Measurements from ENCODE around the gene ABHD2.

ABHD2 gene

DNA sequence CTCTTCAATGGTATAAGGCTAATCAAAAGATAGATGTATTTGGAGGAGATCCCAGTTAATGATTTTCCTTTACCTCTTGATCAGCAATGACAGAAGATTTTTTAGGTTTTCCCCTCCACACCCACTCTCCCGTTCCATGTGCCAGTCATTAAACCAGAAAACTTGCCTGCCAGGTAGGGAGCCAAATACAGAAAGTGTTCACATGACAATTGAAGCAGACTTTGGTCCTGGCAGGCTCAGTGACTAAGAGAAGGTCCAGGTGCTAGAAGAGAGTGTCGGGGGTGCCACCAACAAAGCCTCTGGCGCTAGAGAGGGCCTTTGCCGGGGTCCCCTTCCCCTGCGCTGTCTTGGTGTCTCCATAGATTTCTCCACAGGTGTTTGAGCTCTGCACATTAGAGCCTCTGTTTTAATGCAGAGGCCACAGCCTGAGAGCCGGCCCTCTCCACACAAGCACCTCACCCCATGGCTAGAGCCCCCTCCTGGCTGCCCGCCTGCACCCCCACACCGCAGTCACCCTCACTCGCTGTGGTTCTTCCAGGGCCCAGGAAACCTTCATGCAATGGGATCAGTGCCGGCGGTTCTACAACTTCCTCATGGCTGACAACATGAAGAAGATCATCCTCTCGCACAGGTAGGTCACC, 96.8 kb downstream of the ABHD2 start:
- no peak for DNase-seq (ENCODE audit: low spot score)
- Histone ChIP-seq H3K4me3 (no peak overlapping the region), H3K27ac (peak overlapping the region in 1 of 2 donors; percentile 25)
- TF ChIP-seq, protein P1, sequence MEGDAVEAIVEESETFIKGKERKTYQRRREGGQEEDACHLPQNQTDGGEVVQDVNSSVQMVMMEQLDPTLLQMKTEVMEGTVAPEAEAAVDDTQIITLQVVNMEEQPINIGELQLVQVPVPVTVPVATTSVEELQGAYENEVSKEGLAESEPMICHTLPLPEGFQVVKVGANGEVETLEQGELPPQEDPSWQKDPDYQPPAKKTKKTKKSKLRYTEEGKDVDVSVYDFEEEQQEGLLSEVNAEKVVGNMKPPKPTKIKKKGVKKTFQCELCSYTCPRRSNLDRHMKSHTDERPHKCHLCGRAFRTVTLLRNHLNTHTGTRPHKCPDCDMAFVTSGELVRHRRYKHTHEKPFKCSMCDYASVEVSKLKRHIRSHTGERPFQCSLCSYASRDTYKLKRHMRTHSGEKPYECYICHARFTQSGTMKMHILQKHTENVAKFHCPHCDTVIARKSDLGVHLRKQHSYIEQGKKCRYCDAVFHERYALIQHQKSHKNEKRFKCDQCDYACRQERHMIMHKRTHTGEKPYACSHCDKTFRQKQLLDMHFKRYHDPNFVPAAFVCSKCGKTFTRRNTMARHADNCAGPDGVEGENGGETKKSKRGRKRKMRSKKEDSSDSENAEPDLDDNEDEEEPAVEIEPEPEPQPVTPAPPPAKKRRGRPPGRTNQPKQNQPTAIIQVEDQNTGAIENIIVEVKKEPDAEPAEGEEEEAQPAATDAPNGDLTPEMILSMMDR (IDR thresholded peaks at IDR 0.05): no peak

DNA sequence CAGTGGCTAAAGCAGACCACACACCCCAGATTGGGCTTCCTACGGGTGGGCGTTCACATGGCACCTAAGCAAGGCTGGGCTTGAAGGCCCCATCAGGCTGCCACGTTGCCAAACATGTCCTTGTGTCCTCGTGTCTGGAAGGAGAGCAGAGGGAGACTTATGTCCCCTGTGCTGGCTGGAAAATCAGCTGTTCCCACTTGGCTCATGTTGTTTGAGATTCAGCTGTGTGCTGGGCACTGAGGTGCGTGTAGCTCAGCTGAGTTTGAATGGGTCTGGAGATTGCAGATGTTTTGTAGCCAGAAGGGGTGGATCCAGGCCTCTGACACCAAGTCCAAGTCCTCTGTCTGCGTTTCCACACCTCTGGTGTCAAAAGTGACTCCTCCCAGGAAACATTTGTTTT, 98.5 kb downstream of the ABHD2 start:
- TF ChIP-seq, protein P1 (IDR thresholded peaks at IDR 0.05): no peak
- H3K27ac ChIP-seq: no peak overlapping the region
- no peak overlapping the region for H3K4me3 ChIP-seq
- no peak for DNase-seq (ENCODE audit: low spot score)

GRCh38 chr15:89187301-89187985, 99.2 kb downstream of the ABHD2 start:
- Histone ChIP-seq H3K27ac (no peak overlapping the region), H3K4me3 (no peak overlapping the region)
- TF ChIP-seq, protein P1 (IDR thresholded peaks at IDR 0.05): no peak
- no peak for DNase-seq (ENCODE audit: low spot score)

DNA sequence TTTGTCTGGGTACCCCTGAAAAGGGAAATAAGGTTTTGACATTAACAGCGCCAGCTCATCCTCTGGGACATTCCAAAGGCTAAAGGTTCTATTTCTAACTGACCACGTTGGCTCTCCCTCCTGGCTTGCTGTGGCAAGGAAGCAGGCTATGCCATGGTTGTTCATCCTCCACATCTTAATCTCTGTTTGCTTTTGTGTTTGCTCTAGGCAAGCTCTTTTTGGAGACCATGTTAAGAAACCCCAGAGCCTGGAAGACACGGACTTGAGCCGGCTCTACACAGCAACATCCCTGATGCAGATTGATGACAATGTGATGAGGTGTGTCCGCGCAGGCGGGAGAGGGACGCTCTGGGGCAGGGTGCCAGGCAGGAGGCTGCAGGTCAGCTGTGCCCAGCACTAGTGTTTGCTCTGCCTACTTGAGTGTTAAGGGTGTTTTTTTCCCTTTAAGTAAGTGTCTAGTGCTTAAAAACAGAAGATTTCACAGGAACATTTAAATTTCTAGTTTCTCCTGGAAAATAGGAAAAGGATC, 99.8 kb downstream of the ABHD2 start:
- no peak overlapping the region for H3K27ac ChIP-seq

DNA sequence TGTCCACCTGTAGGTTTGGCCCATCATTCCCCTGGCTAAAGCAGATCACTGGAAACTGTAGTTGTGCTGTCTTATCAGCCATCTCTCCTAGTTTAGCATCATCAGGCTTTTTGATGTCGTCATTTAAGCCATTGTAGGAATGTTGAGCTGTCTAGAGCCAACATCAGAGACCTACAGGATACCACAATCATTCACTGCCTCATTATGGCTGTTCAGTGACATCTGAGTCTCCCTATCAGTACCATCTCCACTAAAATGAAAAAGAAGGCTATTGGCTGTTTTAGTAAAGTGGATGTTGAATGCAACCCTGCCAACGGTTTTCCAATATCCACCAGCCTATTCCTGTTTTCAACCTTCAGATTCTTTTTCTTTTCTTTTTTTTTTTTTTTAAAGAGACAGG, 103.9 kb downstream of the ABHD2 start:
- DNase-seq (ENCODE audit: low spot score): no peak
- no peak overlapping the region for H3K27ac ChIP-seq
- H3K4me3 ChIP-seq: no peak overlapping the region
- TF ChIP-seq, protein P1 (IDR thresholded peaks at IDR 0.05): no peak

More for the DNA sequence above, 99.8 kb downstream of the ABHD2 start:
- DNase-seq (ENCODE audit: low spot score): no peak
- no peak overlapping the region for H3K4me3 ChIP-seq
- TF ChIP-seq, protein P1 (IDR thresholded peaks at IDR 0.05): no peak

- TF ChIP-seq, protein P1 (IDR thresholded peaks at IDR 0.05): no peak
- Histone ChIP-seq H3K27ac (peak overlapping the region in 1 of 2 donors; percentile 16), H3K4me3 (no peak overlapping the region)
- no peak for DNase-seq (ENCODE audit: low spot score)
These were observed 104.5 kb downstream of the ABHD2 start for GRCh38 chr15:89192766-89193165.

DNA sequence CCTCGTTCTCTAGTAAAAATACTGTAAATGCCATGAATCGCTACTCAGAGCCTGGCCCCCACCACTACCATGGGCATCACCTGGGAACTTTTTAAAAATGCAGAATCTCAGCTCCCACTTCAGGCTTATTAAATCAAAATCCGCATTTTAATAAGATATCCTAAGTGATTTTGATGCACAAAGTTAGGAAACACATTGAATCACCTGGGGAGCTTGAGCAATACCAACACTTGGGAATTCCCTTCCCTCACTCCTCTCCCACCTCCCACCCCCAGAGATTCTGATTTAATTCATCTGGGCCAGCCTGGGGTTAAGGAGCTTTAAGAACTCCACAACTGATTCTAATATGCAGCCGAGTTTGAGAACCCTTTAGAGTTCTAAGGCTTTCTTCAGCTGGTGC, 106.4 kb downstream of the ABHD2 start:
- H3K27ac ChIP-seq: peak overlapping the region; percentile 12 to 90
- TF ChIP-seq, protein P1 (IDR thresholded peaks at IDR 0.05): no peak
- H3K4me3 ChIP-seq: no peak overlapping the region
- no peak for DNase-seq (ENCODE audit: low spot score)

All from coronary artery (tissue), 2 donors.